Neural progenitor cell (in vitro differentiated cells): ENCODE data around the gene RBM44. TPM values are rescaled to one million over a fixed set of nuclear protein-coding genes. Genes with fewer than 3 reads are reported as not detected.

Experiments
- DNase-seq: peaks from one replicate; pipeline ENCODE4 v3.0.0-alpha.2; 2016; ENCODE audit warnings: low spot score
- H2AFZ ChIP-seq: fragments of 200-600 bp; sonication (generic); replicated peaks from 2 replicates; pipeline ENCODE4 v1.6.1; 2016; ENCODE audit warnings: antibody characterized with exemption
- H3F3A ChIP-seq: fragments of 200-600 bp; sonication (generic); 2 replicates; pipeline ENCODE4 v1.6.1; 2016; ENCODE audit warnings: antibody characterized with exemption, low read depth
- H3K27ac ChIP-seq: fragments of 200-600 bp; sonication (generic); 2 replicates; pipeline ENCODE4 v1.5.1; 2016; ENCODE audit warnings: mild to moderate bottlenecking
- H3K27me3 ChIP-seq: fragments of 200-600 bp; sonication (generic); 2 replicates; pipeline ENCODE4 v1.6.1; 2016; ENCODE audit warnings: mild to moderate bottlenecking, moderate library complexity
- H3K36me3 ChIP-seq: fragments of 200-600 bp; sonication (generic); 2 replicates; pipeline ENCODE4 v1.5.1; 2016
- H3K4me1 ChIP-seq: fragments of 200-600 bp; sonication (generic); 2 replicates; pipeline ENCODE4 v1.6.1; 2016; ENCODE audit warnings: mixed run types
- H3K4me2 ChIP-seq: fragments of 200-600 bp; sonication (generic); 2 replicates; pipeline ENCODE4 v1.6.1; 2016
- H3K4me3 ChIP-seq: fragments of 200-600 bp; sonication (generic); 2 replicates; pipeline ENCODE4 v1.5.1; 2016
- H3K79me2 ChIP-seq: fragments of 200-600 bp; sonication (generic); 2 replicates; pipeline ENCODE4 v1.6.1; 2016; ENCODE audit warnings: low read depth
- H3K9ac ChIP-seq: fragments of 200-600 bp; sonication (generic); 2 replicates; pipeline ENCODE4 v1.6.1; 2016
- H3K9me3 ChIP-seq: fragments of 200-600 bp; sonication (generic); 2 replicates; pipeline ENCODE4 v1.5.1; 2016; ENCODE audit warnings: low read depth
- H4K20me1 ChIP-seq: fragments of 200-600 bp; sonication (generic); 2 replicates; pipeline ENCODE4 v1.6.1; 2016; ENCODE audit warnings: low read depth
- H3K27ac Mint-ChIP-seq: 3 replicates; pipeline ENCODE4 v1.8.0; 2021; ENCODE audit warnings: mixed read lengths
- H3K27me3 Mint-ChIP-seq: 2 replicates; pipeline ENCODE4 v1.8.0; 2022; ENCODE audit warnings: low read depth, mild to moderate bottlenecking, inconsistent platforms, moderate library complexity, mixed read lengths; ENCODE audit not compliant: insufficient read depth
- H3K36me3 Mint-ChIP-seq: 3 replicates; pipeline ENCODE4 v1.8.0; 2021; ENCODE audit warnings: mixed read lengths
- H3K4me1 Mint-ChIP-seq: 3 replicates; pipeline ENCODE4 v1.8.0; 2021; ENCODE audit warnings: mixed read lengths
- H3K4me3 Mint-ChIP-seq: 3 replicates; pipeline ENCODE4 v1.8.0; 2021; ENCODE audit warnings: mild to moderate bottlenecking, moderate library complexity, mixed read lengths
- H3K9me3 Mint-ChIP-seq: 3 replicates; pipeline ENCODE4 v1.8.0; 2020; ENCODE audit warnings: mixed read lengths
- CTCF ChIP-seq: fragments of 200-600 bp; sonication (generic); IDR thresholded peaks from 2 replicates; pipeline ENCODE4 v1.5.1; 2017; ENCODE audit warnings: antibody characterized with exemption, mild to moderate bottlenecking
- EZH2 ChIP-seq: fragments of 200-600 bp; sonication (generic); IDR thresholded peaks from 2 replicates; pipeline ENCODE4 v1.6.1; 2017; ENCODE audit warnings: antibody characterized with exemption, mild to moderate bottlenecking, moderate library complexity
- EZH2phosphoT487 ChIP-seq: fragments of 200-600 bp; sonication (generic); IDR thresholded peaks from 2 replicates; pipeline ENCODE4 v1.6.1; 2017; ENCODE audit warnings: antibody characterized with exemption
- total RNA-seq: library from RNA; depleted of rRNA; stranded (reverse); fragments of >200 nt; gene quantifications from 2 replicates; pipeline ENCODE4 v1.2.3, GENCODE V29; 2015; ENCODE audit warnings: low replicate concordance

RBM44 gene
- total RNA-seq, 1 donor from 2014 or later = 0.30 TPM

GRCh38 chr2:237874585-237875161, 76.1 kb downstream of the RBM44 start:
- H3K9me3 ChIP-seq = no peaks in the 10 kb centered on the region
- no peaks in the 10 kb centered on the region for H3F3A ChIP-seq
- H3K27ac ChIP-seq = no peak overlapping the region
- no peaks in the 10 kb centered on the region for H3K27me3 ChIP-seq
- no peaks in the 10 kb centered on the region for H4K20me1 ChIP-seq
- no peak overlapping the region for H2AFZ ChIP-seq
- DNase-seq = no peak
- peaks cover 9% of the 10 kb centered on the region for H3K4me1 ChIP-seq
- H3K4me3 Mint-ChIP-seq = no peak overlapping the region
- H3K36me3 Mint-ChIP-seq = no peaks in the 10 kb centered on the region
- H3K27me3 Mint-ChIP-seq = no peaks in the 10 kb centered on the region
- H3K4me3 ChIP-seq = no peak overlapping the region
- no peaks in the 10 kb centered on the region for H3K9me3 Mint-ChIP-seq
- H3K79me2 ChIP-seq = no peaks in the 10 kb centered on the region
- no peak overlapping the region for H3K9ac ChIP-seq
- TF ChIP-seq EZH2phosphoT487 (no peak), EZH2 (no peak), CTCF (no peak)
- H3K36me3 ChIP-seq = no peaks in the 10 kb centered on the region
- H3K27ac Mint-ChIP-seq = peak overlapping the region; percentile 66
- peaks cover 19% of the 10 kb centered on the region for H3K4me1 Mint-ChIP-seq
- H3K4me2 ChIP-seq = no peak overlapping the region

- H3K9ac ChIP-seq = no peak overlapping the region
Observed at GRCh38 chr2:237875256-237876060, 76.9 kb downstream of the RBM44 start.

GRCh38 chr2:237876061-237876526, 77.5 kb downstream of the RBM44 start:
- Mint-ChIP-seq H3K9me3 (no peaks in the 10 kb centered on the region), H3K4me3 (no peak overlapping the region), H3K27ac (no peak overlapping the region), H3K27me3 (peaks cover under 1% of the 10 kb centered on the region), H3K4me1 (peaks cover 19% of the 10 kb centered on the region), H3K36me3 (no peaks in the 10 kb centered on the region)
- DNase-seq = no peak
- H3K79me2 ChIP-seq = no peaks in the 10 kb centered on the region
- no peaks in the 10 kb centered on the region for H3K36me3 ChIP-seq
- no peaks in the 10 kb centered on the region for H4K20me1 ChIP-seq
- no peak overlapping the region for H3K4me3 ChIP-seq
- TF ChIP-seq EZH2 = no peak
- TF ChIP-seq CTCF = no peak
- no peak for TF ChIP-seq EZH2phosphoT487
- H2AFZ ChIP-seq = no peak overlapping the region
- peaks cover 9% of the 10 kb centered on the region for H3K4me1 ChIP-seq
- H3K27me3 ChIP-seq = no peaks in the 10 kb centered on the region
- H3K4me2 ChIP-seq = no peak overlapping the region
- no peaks in the 10 kb centered on the region for H3K9me3 ChIP-seq
- no peaks in the 10 kb centered on the region for H3F3A ChIP-seq
- H3K9ac ChIP-seq = no peak overlapping the region
- no peak overlapping the region for H3K27ac ChIP-seq

More at GRCh38 chr2:237875256-237876060, 76.9 kb downstream of the RBM44 start:
- H3F3A ChIP-seq = no peaks in the 10 kb centered on the region
- no peak overlapping the region for H3K4me3 ChIP-seq
- peaks cover 9% of the 10 kb centered on the region for H3K4me1 ChIP-seq
- Mint-ChIP-seq H3K9me3 (no peaks in the 10 kb centered on the region), H3K4me1 (peaks cover 19% of the 10 kb centered on the region), H3K27ac (no peak overlapping the region), H3K27me3 (no peaks in the 10 kb centered on the region), H3K4me3 (no peak overlapping the region), H3K36me3 (no peaks in the 10 kb centered on the region)
- TF ChIP-seq EZH2phosphoT487 (no peak), CTCF (no peak), EZH2 (no peak)
- H3K4me2 ChIP-seq = no peak overlapping the region
- H3K36me3 ChIP-seq = no peaks in the 10 kb centered on the region
- no peak for DNase-seq
- no peaks in the 10 kb centered on the region for H3K9me3 ChIP-seq
- no peaks in the 10 kb centered on the region for H3K27me3 ChIP-seq
- H3K79me2 ChIP-seq = no peaks in the 10 kb centered on the region
- H4K20me1 ChIP-seq = no peaks in the 10 kb centered on the region
- no peak overlapping the region for H3K27ac ChIP-seq
- no peak overlapping the region for H2AFZ ChIP-seq
